ENCODE measurements around the gene EIF4G2. TPM values are rescaled to one million over a fixed set of nuclear protein-coding genes. Genes with fewer than 3 reads are reported as not detected.

EIF4G2 gene
- total and polyA plus RNA-seq, 2 of the 8 experiments (the other 6 are each of a cell fraction or from before 2014, with no cell fraction given), result 438 to 964 TPM

GRCh38 chr11:10824888-10825287 lies 16.2 kb upstream of the EIF4G2 start (continued):
- TF ChIP-seq, protein P1, sequence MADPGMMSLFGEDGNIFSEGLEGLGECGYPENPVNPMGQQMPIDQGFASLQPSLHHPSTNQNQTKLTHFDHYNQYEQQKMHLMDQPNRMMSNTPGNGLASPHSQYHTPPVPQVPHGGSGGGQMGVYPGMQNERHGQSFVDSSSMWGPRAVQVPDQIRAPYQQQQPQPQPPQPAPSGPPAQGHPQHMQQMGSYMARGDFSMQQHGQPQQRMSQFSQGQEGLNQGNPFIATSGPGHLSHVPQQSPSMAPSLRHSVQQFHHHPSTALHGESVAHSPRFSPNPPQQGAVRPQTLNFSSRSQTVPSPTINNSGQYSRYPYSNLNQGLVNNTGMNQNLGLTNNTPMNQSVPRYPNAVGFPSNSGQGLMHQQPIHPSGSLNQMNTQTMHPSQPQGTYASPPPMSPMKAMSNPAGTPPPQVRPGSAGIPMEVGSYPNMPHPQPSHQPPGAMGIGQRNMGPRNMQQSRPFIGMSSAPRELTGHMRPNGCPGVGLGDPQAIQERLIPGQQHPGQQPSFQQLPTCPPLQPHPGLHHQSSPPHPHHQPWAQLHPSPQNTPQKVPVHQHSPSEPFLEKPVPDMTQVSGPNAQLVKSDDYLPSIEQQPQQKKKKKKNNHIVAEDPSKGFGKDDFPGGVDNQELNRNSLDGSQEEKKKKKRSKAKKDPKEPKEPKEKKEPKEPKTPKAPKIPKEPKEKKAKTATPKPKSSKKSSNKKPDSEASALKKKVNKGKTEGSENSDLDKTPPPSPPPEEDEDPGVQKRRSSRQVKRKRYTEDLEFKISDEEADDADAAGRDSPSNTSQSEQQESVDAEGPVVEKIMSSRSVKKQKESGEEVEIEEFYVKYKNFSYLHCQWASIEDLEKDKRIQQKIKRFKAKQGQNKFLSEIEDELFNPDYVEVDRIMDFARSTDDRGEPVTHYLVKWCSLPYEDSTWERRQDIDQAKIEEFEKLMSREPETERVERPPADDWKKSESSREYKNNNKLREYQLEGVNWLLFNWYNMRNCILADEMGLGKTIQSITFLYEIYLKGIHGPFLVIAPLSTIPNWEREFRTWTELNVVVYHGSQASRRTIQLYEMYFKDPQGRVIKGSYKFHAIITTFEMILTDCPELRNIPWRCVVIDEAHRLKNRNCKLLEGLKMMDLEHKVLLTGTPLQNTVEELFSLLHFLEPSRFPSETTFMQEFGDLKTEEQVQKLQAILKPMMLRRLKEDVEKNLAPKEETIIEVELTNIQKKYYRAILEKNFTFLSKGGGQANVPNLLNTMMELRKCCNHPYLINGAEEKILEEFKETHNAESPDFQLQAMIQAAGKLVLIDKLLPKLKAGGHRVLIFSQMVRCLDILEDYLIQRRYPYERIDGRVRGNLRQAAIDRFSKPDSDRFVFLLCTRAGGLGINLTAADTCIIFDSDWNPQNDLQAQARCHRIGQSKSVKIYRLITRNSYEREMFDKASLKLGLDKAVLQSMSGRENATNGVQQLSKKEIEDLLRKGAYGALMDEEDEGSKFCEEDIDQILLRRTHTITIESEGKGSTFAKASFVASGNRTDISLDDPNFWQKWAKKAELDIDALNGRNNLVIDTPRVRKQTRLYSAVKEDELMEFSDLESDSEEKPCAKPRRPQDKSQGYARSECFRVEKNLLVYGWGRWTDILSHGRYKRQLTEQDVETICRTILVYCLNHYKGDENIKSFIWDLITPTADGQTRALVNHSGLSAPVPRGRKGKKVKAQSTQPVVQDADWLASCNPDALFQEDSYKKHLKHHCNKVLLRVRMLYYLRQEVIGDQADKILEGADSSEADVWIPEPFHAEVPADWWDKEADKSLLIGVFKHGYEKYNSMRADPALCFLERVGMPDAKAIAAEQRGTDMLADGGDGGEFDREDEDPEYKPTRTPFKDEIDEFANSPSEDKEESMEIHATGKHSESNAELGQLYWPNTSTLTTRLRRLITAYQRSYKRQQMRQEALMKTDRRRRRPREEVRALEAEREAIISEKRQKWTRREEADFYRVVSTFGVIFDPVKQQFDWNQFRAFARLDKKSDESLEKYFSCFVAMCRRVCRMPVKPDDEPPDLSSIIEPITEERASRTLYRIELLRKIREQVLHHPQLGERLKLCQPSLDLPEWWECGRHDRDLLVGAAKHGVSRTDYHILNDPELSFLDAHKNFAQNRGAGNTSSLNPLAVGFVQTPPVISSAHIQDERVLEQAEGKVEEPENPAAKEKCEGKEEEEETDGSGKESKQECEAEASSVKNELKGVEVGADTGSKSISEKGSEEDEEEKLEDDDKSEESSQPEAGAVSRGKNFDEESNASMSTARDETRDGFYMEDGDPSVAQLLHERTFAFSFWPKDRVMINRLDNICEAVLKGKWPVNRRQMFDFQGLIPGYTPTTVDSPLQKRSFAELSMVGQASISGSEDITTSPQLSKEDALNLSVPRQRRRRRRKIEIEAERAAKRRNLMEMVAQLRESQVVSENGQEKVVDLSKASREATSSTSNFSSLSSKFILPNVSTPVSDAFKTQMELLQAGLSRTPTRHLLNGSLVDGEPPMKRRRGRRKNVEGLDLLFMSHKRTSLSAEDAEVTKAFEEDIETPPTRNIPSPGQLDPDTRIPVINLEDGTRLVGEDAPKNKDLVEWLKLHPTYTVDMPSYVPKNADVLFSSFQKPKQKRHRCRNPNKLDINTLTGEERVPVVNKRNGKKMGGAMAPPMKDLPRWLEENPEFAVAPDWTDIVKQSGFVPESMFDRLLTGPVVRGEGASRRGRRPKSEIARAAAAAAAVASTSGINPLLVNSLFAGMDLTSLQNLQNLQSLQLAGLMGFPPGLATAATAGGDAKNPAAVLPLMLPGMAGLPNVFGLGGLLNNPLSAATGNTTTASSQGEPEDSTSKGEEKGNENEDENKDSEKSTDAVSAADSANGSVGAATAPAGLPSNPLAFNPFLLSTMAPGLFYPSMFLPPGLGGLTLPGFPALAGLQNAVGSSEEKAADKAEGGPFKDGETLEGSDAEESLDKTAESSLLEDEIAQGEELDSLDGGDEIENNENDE (IDR thresholded peaks at IDR 0.05; ENCODE audit: insufficient replicate concordance, low read length), result no peak
- TF ChIP-seq CEBPB (IDR thresholded peaks at IDR 0.05; ENCODE audit: low read depth, low read length) (no peak), EZH2 (IDR thresholded peaks at IDR 0.05; ENCODE audit: low read depth, low read length, severe bottlenecking) (no peak)

Measured in H1 (cell line).